ENCODE measurements around the gene HSPA4L. TPM values are rescaled to one million over a fixed set of nuclear protein-coding genes. Genes with fewer than 3 reads are reported as not detected.

The HSPA4L gene
- total RNA-seq (ENCODE audit: low replicate concordance) = 2.3 and 8.1 TPM in 2 replicates

GRCh38 chr4:127782275-127783025 lies at the start of gene HSPA4L:
Gene HSPA4L, plus strand, starts transcription at chr4:127782322. Its CDS starts 229 bp downstream, at chr4:127782551.

GRCh38 chr4:127880763-127881562 lies 98.8 kb downstream of the HSPA4L start, which contains the start of gene PLK4:
Gene PLK4, plus strand, starts transcription at chr4:127880893. Its CDS starts 242 bp downstream, at chr4:127881135.

Other genes starting within 250 kb of the HSPA4L start
- gene INTU, start 149.4 kb upstream of the HSPA4L start, total RNA-seq (ENCODE audit: low replicate concordance) = 3.1 and 9.1 TPM in 2 replicates
- not detected in 2 replicates for gene SLC25A31, start 51.9 kb upstream of the HSPA4L start, total RNA-seq (ENCODE audit: low replicate concordance)
- 0.82 and 3.1 TPM in 2 replicates for gene PLK4, start 98.6 kb downstream of the HSPA4L start, total RNA-seq (ENCODE audit: low replicate concordance)
- 13.7 and 14.7 TPM in 2 replicates for gene MFSD8, start 182.9 kb downstream of the HSPA4L start, total RNA-seq (ENCODE audit: low replicate concordance)
- 2.6 and 4.5 TPM in 2 replicates for gene ABHD18, start 183.1 kb downstream of the HSPA4L start, total RNA-seq (ENCODE audit: low replicate concordance)